Measurements from ENCODE around the gene PREPL.

Gene PREPL

GRCh38 chr2:44328750-44329149, 32.5 kb downstream of the PREPL start:
- DNase-seq (ENCODE audit: extremely low read depth, insufficient read length), result no peak
- no peak for TF ChIP-seq CTCF (IDR thresholded peaks at IDR 0.05; ENCODE audit: insufficient read depth, low read length, poor library complexity, severe bottlenecking)
- no peaks in the 10 kb centered on the region for H3K27me3 ChIP-seq (replicated peaks; ENCODE audit: control insufficient read depth, insufficient read depth, low read length)
- peaks cover 4% of the 10 kb centered on the region for H3K36me3 ChIP-seq (ENCODE audit: control insufficient read depth, insufficient read depth, low read length)
- no peak overlapping the region for H3K4me3 ChIP-seq (replicated peaks; ENCODE audit: low read depth, low read length)

- no peak for DNase-seq (ENCODE audit: extremely low read depth, insufficient read length)
- Histone ChIP-seq H3K27me3 (replicated peaks; ENCODE audit: control insufficient read depth, insufficient read depth, low read length) (no peaks in the 10 kb centered on the region), H3K36me3 (ENCODE audit: control insufficient read depth, insufficient read depth, low read length) (peaks cover 7% of the 10 kb centered on the region), H3K4me3 (replicated peaks; ENCODE audit: low read depth, low read length) (no peak overlapping the region)
- no peak for TF ChIP-seq CTCF (IDR thresholded peaks at IDR 0.05; ENCODE audit: insufficient read depth, low read length, poor library complexity, severe bottlenecking)
Measured at GRCh38 chr2:44326548-44327264, 34.6 kb downstream of the PREPL start.

GRCh38 chr2:44325897-44326296, 35.4 kb downstream of the PREPL start:
- Histone ChIP-seq H3K4me3 (replicated peaks; ENCODE audit: low read depth, low read length) (no peak overlapping the region), H3K27me3 (replicated peaks; ENCODE audit: control insufficient read depth, insufficient read depth, low read length) (no peaks in the 10 kb centered on the region), H3K36me3 (ENCODE audit: control insufficient read depth, insufficient read depth, low read length) (peaks cover 7% of the 10 kb centered on the region)
- no peak for DNase-seq (ENCODE audit: extremely low read depth, insufficient read length)
- TF ChIP-seq CTCF (IDR thresholded peaks at IDR 0.05; ENCODE audit: insufficient read depth, low read length, poor library complexity, severe bottlenecking), result no peak

- H3K27me3 ChIP-seq (replicated peaks; ENCODE audit: control insufficient read depth, insufficient read depth, low read length), result no peaks in the 10 kb centered on the region
- peaks cover 7% of the 10 kb centered on the region for H3K36me3 ChIP-seq (ENCODE audit: control insufficient read depth, insufficient read depth, low read length)
- DNase-seq (ENCODE audit: extremely low read depth, insufficient read length), result no peak
- TF ChIP-seq CTCF (IDR thresholded peaks at IDR 0.05; ENCODE audit: insufficient read depth, low read length, poor library complexity, severe bottlenecking), result no peak
- no peak overlapping the region for H3K4me3 ChIP-seq (replicated peaks; ENCODE audit: low read depth, low read length)
Measured at GRCh38 chr2:44324971-44325426, 36.3 kb downstream of the PREPL start.

GRCh38 chr2:44321360-44321759, 39.9 kb downstream of the PREPL start:
- peaks cover 3% of the 10 kb centered on the region for H3K36me3 ChIP-seq (ENCODE audit: control insufficient read depth, insufficient read depth, low read length)
- no peak for TF ChIP-seq CTCF (IDR thresholded peaks at IDR 0.05; ENCODE audit: insufficient read depth, low read length, poor library complexity, severe bottlenecking)
- no peak overlapping the region for H3K4me3 ChIP-seq (replicated peaks; ENCODE audit: low read depth, low read length)

More at GRCh38 chr2:44321360-44321759, 39.9 kb downstream of the PREPL start:
- no peak for DNase-seq (ENCODE audit: extremely low read depth, insufficient read length)
- H3K27me3 ChIP-seq (replicated peaks; ENCODE audit: control insufficient read depth, insufficient read depth, low read length), result no peaks in the 10 kb centered on the region

Measured in GM06990 (cell line).